NCI-H226 (cell line): ENCODE measurements around the gene CALY.

Experiments
- DNase-seq: peaks from one replicate; pipeline ENCODE4 v3.0.0-alpha.2; 2015

Gene CALY

GRCh38 chr10:133281628-133282372, 54.9 kb downstream of the CALY start:
- no peak for DNase-seq

- DNase-seq = no peak
These were observed 55.6 kb downstream of the CALY start for GRCh38 chr10:133281084-133281483.

DNA sequence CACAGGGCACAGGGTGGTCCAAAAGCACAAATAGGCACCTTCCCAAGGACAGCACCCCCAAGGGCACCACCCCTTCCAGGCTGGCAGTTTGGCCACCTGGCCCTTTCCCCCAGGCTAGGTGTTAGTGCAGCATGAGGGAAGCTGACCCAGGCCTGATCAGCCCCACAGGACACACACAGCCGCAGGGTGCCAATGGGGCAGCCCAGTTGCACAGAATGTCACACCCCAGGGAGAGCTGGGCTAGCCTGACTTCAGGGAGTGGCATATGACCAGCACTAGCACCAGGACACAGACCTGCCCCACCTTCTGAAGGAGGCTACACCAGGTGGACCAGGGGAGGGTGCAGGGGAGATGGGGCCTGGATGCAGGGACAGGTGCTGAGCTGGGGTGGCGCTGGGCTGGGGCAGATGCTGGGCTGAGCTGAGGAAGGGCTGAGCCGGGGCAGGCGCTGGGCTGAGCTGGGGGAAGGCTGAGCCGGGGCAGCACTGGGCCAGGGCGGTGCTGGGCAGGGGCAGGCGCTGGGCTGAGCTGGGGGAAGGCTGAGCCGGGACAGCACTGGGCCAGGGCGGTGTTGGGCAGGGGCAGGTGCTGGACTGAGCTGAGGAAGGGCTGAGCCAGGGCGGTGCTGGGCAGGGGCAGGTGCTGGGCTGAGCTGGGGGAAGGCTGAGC, 56.2 kb downstream of the CALY start:
- no peak for DNase-seq

DNA sequence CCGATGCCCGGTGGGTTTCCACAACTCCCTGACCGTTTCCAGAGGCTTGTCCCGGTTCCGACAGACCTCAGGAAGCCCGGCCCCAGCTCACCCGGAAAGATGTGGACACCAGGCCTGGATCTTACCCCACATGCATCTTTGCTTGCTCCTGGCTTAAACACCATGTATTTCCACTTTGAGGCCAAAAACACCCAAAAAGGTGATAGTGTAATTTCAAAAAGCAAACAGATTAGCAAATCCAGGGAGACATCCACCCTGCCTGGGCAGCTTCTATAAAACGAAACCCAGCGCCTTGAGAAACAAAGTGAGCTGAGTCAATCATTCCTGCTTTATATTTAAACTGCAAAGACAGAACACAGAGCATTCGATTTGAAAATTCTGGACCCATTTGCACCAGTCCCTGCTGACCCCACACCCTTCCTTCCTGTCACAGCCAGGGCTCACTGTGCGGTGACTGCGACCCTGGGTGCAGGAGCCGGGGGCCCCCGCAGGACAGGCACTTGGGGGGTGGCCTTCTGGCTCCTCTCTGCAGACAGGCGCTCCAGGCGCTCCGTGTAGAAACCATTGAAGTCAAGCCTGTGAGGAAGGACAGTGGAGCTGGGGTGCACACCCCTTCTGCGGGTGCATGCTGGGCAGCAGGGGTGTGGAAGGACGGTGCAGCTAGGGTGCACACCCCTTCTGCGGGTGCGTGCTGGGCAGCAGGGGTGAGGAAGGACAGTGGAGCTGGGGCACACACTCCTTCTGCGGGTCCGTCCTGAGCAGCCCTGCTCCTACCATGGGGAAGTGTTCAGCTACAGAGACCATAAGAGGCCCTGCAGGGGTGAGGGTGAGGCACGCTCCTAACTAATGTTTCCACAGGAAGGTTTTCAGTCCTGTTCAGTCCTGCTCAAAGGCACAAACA, 57.1 kb downstream of the CALY start:
- DNase-seq = no peak

GRCh38 chr10:133278577-133279265, 58.0 kb downstream of the CALY start:
- peak; percentile 83 for DNase-seq

- DNase-seq = no peak
These were observed 58.6 kb downstream of the CALY start for GRCh38 chr10:133277993-133278576.

GRCh38 chr10:133277277-133277992, 59.3 kb downstream of the CALY start:
- no peak for DNase-seq

DNA sequence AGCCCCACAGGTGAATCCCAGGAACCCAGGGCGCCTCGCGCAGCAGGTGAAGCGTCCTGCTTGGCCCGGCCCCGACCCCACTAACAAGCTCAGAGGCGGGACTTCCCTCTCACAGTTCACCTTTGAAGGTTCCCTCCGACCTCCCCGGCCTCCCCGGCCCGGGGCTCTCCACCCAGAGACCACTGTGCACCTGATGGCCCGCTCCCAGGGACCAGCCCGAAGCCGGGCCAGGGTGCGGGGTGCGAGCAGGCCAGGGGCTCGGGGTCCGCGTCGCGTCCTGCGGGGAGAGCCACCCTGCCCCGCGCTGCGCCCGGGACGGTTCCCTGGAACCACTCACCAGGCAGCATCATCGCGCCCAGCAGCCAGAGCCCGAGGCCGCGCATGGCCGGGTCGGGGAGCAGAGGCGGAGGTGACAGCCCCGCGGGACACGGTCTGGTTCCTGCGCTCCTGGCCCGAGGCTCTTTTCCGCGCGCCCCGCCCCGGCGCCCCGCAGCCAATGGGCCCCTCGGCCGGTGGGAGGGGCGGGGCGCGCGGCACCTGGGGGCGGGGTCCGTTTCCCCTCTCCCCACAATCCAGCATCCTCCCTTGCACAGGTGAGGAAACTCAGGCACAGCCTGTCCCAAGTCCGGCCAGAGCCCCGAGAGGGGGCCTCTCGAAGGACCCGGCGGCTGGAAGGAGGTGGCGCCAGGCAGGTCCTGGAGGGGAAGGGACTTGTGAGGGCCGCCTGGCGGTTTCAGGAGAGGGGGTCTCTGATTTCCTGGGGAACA, 60.1 kb downstream of the CALY start, which contains the start of gene ADAM8:
Gene ADAM8 (minus strand): TSS at position 434 of the 767 bp plus-strand sequence. CDS start 51 bp downstream, at position 383.
- DNase-seq = no peak

DNA sequence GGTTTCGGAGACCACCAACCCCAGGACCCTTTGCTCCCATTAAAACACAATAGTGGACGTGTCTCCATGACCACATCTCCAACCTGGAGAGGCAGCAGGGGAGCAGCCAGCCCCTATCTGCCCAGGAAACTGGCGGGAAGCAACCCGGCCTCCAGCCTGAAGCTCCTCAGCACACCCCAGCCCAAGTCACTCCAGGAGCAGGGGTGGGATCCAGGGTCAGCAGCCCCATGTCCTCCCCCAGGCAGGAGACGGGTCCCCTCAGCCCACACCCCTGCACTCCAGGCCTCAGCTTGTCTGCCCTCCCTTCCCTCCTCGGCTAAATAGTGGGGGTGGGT, 60.6 kb downstream of the CALY start:
- DNase-seq = no peak

- no peak for DNase-seq
These were observed 61.0 kb downstream of the CALY start for GRCh38 chr10:133275684-133276092.

- peak; percentile 30 for DNase-seq
These were observed 61.7 kb downstream of the CALY start for GRCh38 chr10:133274751-133275683.
